ENCODE results near the gene HOXB5. TPM values are rescaled to one million over a fixed set of nuclear protein-coding genes. Genes with fewer than 3 reads are reported as not detected.

HOXB5 gene
- total and polyA plus RNA-seq, 2 experiments from 2014 or later = 0.27 to 4.4 TPM

GRCh38 chr17:48600244-48601098 is 6.9 kb upstream of the HOXB5 start:
- H3K27ac ChIP-seq = peak overlapping the region; percentile 30
- TF ChIP-seq EZH2phosphoT487 (IDR thresholded peaks at IDR 0.05; ENCODE audit: low read depth, severe bottlenecking, unreplicated experiment) (no peak), EZH2 (IDR thresholded peaks at IDR 0.05; ENCODE audit: borderline replicate concordance) (peak; percentile 7)
- no peak overlapping the region for H2AFZ ChIP-seq
- H3K9me3 ChIP-seq (ENCODE audit: low read depth) = no peaks in the 10 kb centered on the region
- no peaks in the 10 kb centered on the region for H4K20me1 ChIP-seq (ENCODE audit: insufficient read depth, poor library complexity, severe bottlenecking)
- H3K4me1 ChIP-seq (ENCODE audit: insufficient read depth) = peaks cover 10% of the 10 kb centered on the region
- no peaks in the 10 kb centered on the region for H3K36me3 ChIP-seq (replicated peaks; ENCODE audit: insufficient read depth, low read depth)
- WGBS (ENCODE audit: low lambda C conversion rate, missing lambda C conversion rate) = 11% methylated on average over 17 of the region's 17 CpGs
- peak; percentile 37 for DNase-seq (ENCODE audit: low spot score)
- H3K4me2 ChIP-seq = peak overlapping the region; percentile 71
- no peaks in the 10 kb centered on the region for H3K9me2 ChIP-seq (replicated peaks; ENCODE audit: insufficient read depth)
- H3K4me3 ChIP-seq = no peak overlapping the region
- peaks cover 98% of the 10 kb centered on the region for H3K27me3 ChIP-seq
- H3K79me2 ChIP-seq = no peaks in the 10 kb centered on the region

GRCh38 chr17:48599354-48599753 is 5.8 kb upstream of the HOXB5 start:
- no peaks in the 10 kb centered on the region for H4K20me1 ChIP-seq (ENCODE audit: insufficient read depth, poor library complexity, severe bottlenecking)
- H3K9me2 ChIP-seq (replicated peaks; ENCODE audit: insufficient read depth) = no peaks in the 10 kb centered on the region
- H3K27ac ChIP-seq = no peak overlapping the region
- H3K27me3 ChIP-seq = peaks cover 98% of the 10 kb centered on the region
- no peak overlapping the region for H3K4me3 ChIP-seq
- 57% methylated on average over 5 of the region's 5 CpGs for WGBS (ENCODE audit: low lambda C conversion rate, missing lambda C conversion rate)
- H3K4me2 ChIP-seq = no peak overlapping the region
- H2AFZ ChIP-seq = no peak overlapping the region
- H3K9me3 ChIP-seq (ENCODE audit: low read depth) = no peaks in the 10 kb centered on the region
- TF ChIP-seq EZH2 (IDR thresholded peaks at IDR 0.05; ENCODE audit: borderline replicate concordance) = no peak
- no peak for TF ChIP-seq EZH2phosphoT487 (IDR thresholded peaks at IDR 0.05; ENCODE audit: low read depth, severe bottlenecking, unreplicated experiment)
- TF ChIP-seq, protein P1, sequence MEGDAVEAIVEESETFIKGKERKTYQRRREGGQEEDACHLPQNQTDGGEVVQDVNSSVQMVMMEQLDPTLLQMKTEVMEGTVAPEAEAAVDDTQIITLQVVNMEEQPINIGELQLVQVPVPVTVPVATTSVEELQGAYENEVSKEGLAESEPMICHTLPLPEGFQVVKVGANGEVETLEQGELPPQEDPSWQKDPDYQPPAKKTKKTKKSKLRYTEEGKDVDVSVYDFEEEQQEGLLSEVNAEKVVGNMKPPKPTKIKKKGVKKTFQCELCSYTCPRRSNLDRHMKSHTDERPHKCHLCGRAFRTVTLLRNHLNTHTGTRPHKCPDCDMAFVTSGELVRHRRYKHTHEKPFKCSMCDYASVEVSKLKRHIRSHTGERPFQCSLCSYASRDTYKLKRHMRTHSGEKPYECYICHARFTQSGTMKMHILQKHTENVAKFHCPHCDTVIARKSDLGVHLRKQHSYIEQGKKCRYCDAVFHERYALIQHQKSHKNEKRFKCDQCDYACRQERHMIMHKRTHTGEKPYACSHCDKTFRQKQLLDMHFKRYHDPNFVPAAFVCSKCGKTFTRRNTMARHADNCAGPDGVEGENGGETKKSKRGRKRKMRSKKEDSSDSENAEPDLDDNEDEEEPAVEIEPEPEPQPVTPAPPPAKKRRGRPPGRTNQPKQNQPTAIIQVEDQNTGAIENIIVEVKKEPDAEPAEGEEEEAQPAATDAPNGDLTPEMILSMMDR (IDR thresholded peaks at IDR 0.05; ENCODE audit: poor library complexity) = no peak
- H3K4me1 ChIP-seq (ENCODE audit: insufficient read depth) = peaks cover 10% of the 10 kb centered on the region
- no peaks in the 10 kb centered on the region for H3K79me2 ChIP-seq
- no peak for DNase-seq (ENCODE audit: low spot score)
- H3K36me3 ChIP-seq (replicated peaks; ENCODE audit: insufficient read depth, low read depth) = no peaks in the 10 kb centered on the region

DNA sequence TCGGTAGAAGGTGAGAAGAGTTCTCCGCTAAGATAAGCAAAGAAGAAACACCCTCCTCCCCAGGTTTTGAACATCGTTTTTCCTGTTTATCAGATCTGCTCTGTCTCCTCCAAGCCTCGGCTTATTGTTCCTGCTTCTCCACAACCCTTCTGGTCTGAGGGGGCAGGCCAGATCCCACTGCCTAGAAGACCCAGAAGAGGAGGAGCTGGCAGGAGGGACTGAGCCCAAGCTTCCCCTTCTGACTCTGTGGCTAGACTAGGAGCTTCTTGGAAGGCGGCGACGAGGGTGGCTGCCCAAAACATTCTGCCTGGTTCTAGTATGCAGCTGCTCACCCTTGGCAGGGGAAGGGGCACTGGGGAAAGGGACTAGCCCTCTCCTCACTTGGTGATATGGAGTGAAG is 5.2 kb upstream of the HOXB5 start:
- no peaks in the 10 kb centered on the region for H3K36me3 ChIP-seq (replicated peaks; ENCODE audit: insufficient read depth, low read depth)
- WGBS (ENCODE audit: low lambda C conversion rate, missing lambda C conversion rate) = 29% methylated on average over 7 of the region's 7 CpGs
- H3K4me1 ChIP-seq (ENCODE audit: insufficient read depth) = peaks cover 10% of the 10 kb centered on the region
- TF ChIP-seq EZH2phosphoT487 (IDR thresholded peaks at IDR 0.05; ENCODE audit: low read depth, severe bottlenecking, unreplicated experiment) (no peak), EZH2 (IDR thresholded peaks at IDR 0.05; ENCODE audit: borderline replicate concordance) (no peak)
- TF ChIP-seq, protein P1 (IDR thresholded peaks at IDR 0.05; ENCODE audit: poor library complexity) = no peak
- H3K27ac ChIP-seq = peak overlapping the region; percentile 36
- H4K20me1 ChIP-seq (ENCODE audit: insufficient read depth, poor library complexity, severe bottlenecking) = no peaks in the 10 kb centered on the region
- no peak overlapping the region for H3K4me3 ChIP-seq
- no peaks in the 10 kb centered on the region for H3K79me2 ChIP-seq
- no peaks in the 10 kb centered on the region for H3K9me2 ChIP-seq (replicated peaks; ENCODE audit: insufficient read depth)
- peak overlapping the region; percentile 92 for H3K4me2 ChIP-seq
- DNase-seq (ENCODE audit: low spot score) = no peak
- H2AFZ ChIP-seq = no peak overlapping the region
- no peaks in the 10 kb centered on the region for H3K9me3 ChIP-seq (ENCODE audit: low read depth)
- peaks cover 96% of the 10 kb centered on the region for H3K27me3 ChIP-seq
